Neural cell (in vitro differentiated cells): ENCODE measurements around the gene VPS13C. TPM values are rescaled to one million over a fixed set of nuclear protein-coding genes. Genes with fewer than 3 reads are reported as not detected.

Experiments
- H2AFZ ChIP-seq: fragments of 200-600, 300-800 bp; sonication (generic), shearing (Covaris generic); 2 replicates; pipeline ENCODE4 v1.6.0; 2014; ENCODE audit warnings: low read depth, mild to moderate bottlenecking, antibody characterized with exemption, low read length, moderate library complexity
- H3F3A ChIP-seq: fragments of 200-600 bp; shearing (Covaris generic); 2 replicates; pipeline ENCODE4 v1.6.1; 2016; ENCODE audit warnings: mild to moderate bottlenecking, moderate library complexity, mixed read lengths, antibody characterized with exemption, low read length; ENCODE audit not compliant: insufficient read depth, poor library complexity, severe bottlenecking
- H3K27ac ChIP-seq: fragments of 200-600, 300-800 bp; sonication (generic), shearing (Covaris generic); 2 replicates; pipeline ENCODE4 v1.5.1; 2014; ENCODE audit warnings: mild to moderate bottlenecking, low read length, moderate library complexity
- H3K27me3 ChIP-seq: fragments of 300-800, 200-600 bp; sonication (generic), shearing (Covaris generic); 2 replicates; pipeline ENCODE4 v1.6.0; 2014; ENCODE audit warnings: mild to moderate bottlenecking, low read depth, low read length, moderate library complexity; ENCODE audit not compliant: insufficient read depth
- H3K36me3 ChIP-seq: fragments of 300-800, 200-600 bp; sonication (generic), shearing (Covaris generic); 2 replicates; pipeline ENCODE4 v1.5.1; 2014; ENCODE audit warnings: mild to moderate bottlenecking, antibody characterized with exemption, low read length, moderate library complexity; ENCODE audit not compliant: insufficient read depth
- H3K4me2 ChIP-seq: fragments of 300-800, 200-600 bp; sonication (generic), shearing (Covaris generic); 2 replicates; pipeline ENCODE4 v1.6.0; 2014; ENCODE audit warnings: mild to moderate bottlenecking, low read length
- H3K4me3 ChIP-seq: fragments of 300-800, 200-600 bp; sonication (generic), shearing (Covaris generic); 2 replicates; pipeline ENCODE4 v1.5.1; 2014; ENCODE audit warnings: mild to moderate bottlenecking, low read length, moderate library complexity
- H3K79me2 ChIP-seq: fragments of 200-600 bp; shearing (Covaris generic); replicated peaks from 2 replicates; pipeline ENCODE4 v1.6.0; 2014; ENCODE audit warnings: mild to moderate bottlenecking, low read length, moderate library complexity; ENCODE audit not compliant: insufficient read depth
- H3K9ac ChIP-seq: fragments of 300-800, 200-600 bp; sonication (generic), shearing (Covaris generic); 2 replicates; pipeline ENCODE4 v1.6.1; 2016; ENCODE audit warnings: mild to moderate bottlenecking, low read length, mixed read lengths
- H3K9me2 ChIP-seq: fragments of 200-600 bp; shearing (Covaris generic); 2 replicates; pipeline ENCODE4 v1.6.1; 2016; ENCODE audit warnings: mild to moderate bottlenecking, low read length, mixed read lengths; ENCODE audit not compliant: insufficient read depth
- H3K9me3 ChIP-seq: fragments of 200-600, 300-800 bp; sonication (generic), shearing (Covaris generic); 2 replicates; pipeline ENCODE4 v1.6.1; 2016; ENCODE audit warnings: mild to moderate bottlenecking, mixed run types, low read length, moderate library complexity, mixed read lengths
- H4K20me1 ChIP-seq: fragments of 200-600 bp; shearing (Covaris generic); 2 replicates; pipeline ENCODE4 v1.6.1; 2016; ENCODE audit warnings: mild to moderate bottlenecking, mixed run types; ENCODE audit not compliant: insufficient read depth
- CTCF ChIP-seq: fragments of 450-650 bp; IDR thresholded peaks from 2 replicates; pipeline ENCODE4 v1.5.1; 2014; ENCODE audit warnings: antibody characterized with exemption, mild to moderate bottlenecking, moderate library complexity; ENCODE audit not compliant: poor library complexity, severe bottlenecking
- EP300 ChIP-seq: fragments of 450-650 bp; conservative IDR thresholded peaks from 2 replicates; pipeline ENCODE4 v1.6.1; 2014; ENCODE audit warnings: antibody characterized with exemption, mild to moderate bottlenecking, moderate library complexity; ENCODE audit not compliant: poor library complexity, severe bottlenecking
- EZH2 ChIP-seq: fragments of 200-600, 300-800 bp; shearing (Covaris generic), sonication (generic); IDR thresholded peaks from 2 replicates; pipeline ENCODE4 v1.6.1; 2014; ENCODE audit warnings: antibody characterized with exemption, low read length, borderline replicate concordance, mild to moderate bottlenecking; ENCODE audit not compliant: insufficient read depth, poor library complexity, severe bottlenecking
- MXI1 ChIP-seq: fragments of 450-650 bp; conservative IDR thresholded peaks from 2 replicates; pipeline ENCODE4 v1.6.1; 2014; ENCODE audit warnings: antibody characterized with exemption, mild to moderate bottlenecking; ENCODE audit not compliant: poor library complexity, severe bottlenecking
- POLR2AphosphoS5 ChIP-seq: IDR thresholded peaks from 2 replicates; pipeline ENCODE4 v1.6.1; 2012
- RAD21 ChIP-seq: fragments of 450-650 bp; conservative IDR thresholded peaks from 2 replicates; pipeline ENCODE4 v1.6.1; 2014; ENCODE audit warnings: antibody characterized with exemption, mild to moderate bottlenecking, moderate library complexity
- REST ChIP-seq: IDR thresholded peaks from 2 replicates; pipeline ENCODE4 v1.6.1; 2012; ENCODE audit warnings: borderline replicate concordance
- SMC3 ChIP-seq: fragments of 450-650 bp; conservative IDR thresholded peaks from 2 replicates; pipeline ENCODE4 v1.6.1; 2014; ENCODE audit warnings: antibody characterized with exemption, mild to moderate bottlenecking, moderate library complexity; ENCODE audit not compliant: poor library complexity
- TAF1 ChIP-seq: IDR thresholded peaks from 2 replicates; pipeline ENCODE4 v1.6.1; 2012; ENCODE audit warnings: low read depth
- polyA plus RNA-seq: library from polyadenylated mRNA; depleted of rRNA; stranded (reverse); fragments of >200 nt; gene quantifications from 2 replicates; pipeline ENCODE4 v1.2.3, GENCODE V29; 2014

The VPS13C gene
- polyA plus RNA-seq, 1 donor from 2014 or later: 92.6 TPM

GRCh38 chr15:62060896-62061280, 641 bp upstream of the VPS13C start:
- Histone ChIP-seq H4K20me1 (no peaks in the 10 kb centered on the region), H3K9me2 (no peaks in the 10 kb centered on the region), H3K9me3 (no peaks in the 10 kb centered on the region), H3K79me2 (peaks cover 22% of the 10 kb centered on the region), H3K4me2 (peak overlapping the region; percentile 74), H3K4me3 (peak overlapping the region; percentile 77), H3F3A (no peaks in the 10 kb centered on the region), H3K9ac (peak overlapping the region; percentile 70), H3K36me3 (no peaks in the 10 kb centered on the region), H2AFZ (peak overlapping the region; percentile 75), H3K27me3 (peaks cover 42% of the 10 kb centered on the region), H3K27ac (peak overlapping the region; percentile 28)
- TF ChIP-seq EP300 (no peak), SMC3 (no peak), RAD21 (no peak), POLR2AphosphoS5 (no peak), MXI1 (no peak), EZH2 (no peak), CTCF (no peak), TAF1 (no peak), REST (no peak)

GRCh38 chr15:62059816-62060112, 483 bp downstream of the VPS13C start:
- no peaks in the 10 kb centered on the region for H3K9me3 ChIP-seq
- peak overlapping the region; percentile 85 for H3K4me2 ChIP-seq
- TF ChIP-seq MXI1: peak; percentile 67
- no peak for TF ChIP-seq TAF1
- no peak for TF ChIP-seq POLR2AphosphoS5
- no peak for TF ChIP-seq RAD21
- no peak for TF ChIP-seq EP300
- H2AFZ ChIP-seq: peak overlapping the region; percentile 27
- peaks cover 31% of the 10 kb centered on the region for H3K27me3 ChIP-seq
- peaks cover 22% of the 10 kb centered on the region for H3K79me2 ChIP-seq
- H3K4me3 ChIP-seq: peak overlapping the region; percentile 77
- H4K20me1 ChIP-seq: no peaks in the 10 kb centered on the region
- no peaks in the 10 kb centered on the region for H3F3A ChIP-seq
- peak overlapping the region; percentile 47 for H3K27ac ChIP-seq
- H3K9me2 ChIP-seq: no peaks in the 10 kb centered on the region
- no peaks in the 10 kb centered on the region for H3K36me3 ChIP-seq
- peak overlapping the region; percentile 70 for H3K9ac ChIP-seq

GRCh38 chr15:62059108-62059815, 985 bp downstream of the VPS13C start:
- H3F3A ChIP-seq: no peaks in the 10 kb centered on the region
- no peaks in the 10 kb centered on the region for H3K9me3 ChIP-seq
- peaks cover 22% of the 10 kb centered on the region for H3K79me2 ChIP-seq
- peaks cover 26% of the 10 kb centered on the region for H3K27me3 ChIP-seq
- H3K4me3 ChIP-seq: peak overlapping the region; percentile 77
- H3K27ac ChIP-seq: peak overlapping the region; percentile 47
- H4K20me1 ChIP-seq: no peaks in the 10 kb centered on the region
- peak overlapping the region; percentile 85 for H3K4me2 ChIP-seq
- H2AFZ ChIP-seq: peak overlapping the region; percentile 27
- no peaks in the 10 kb centered on the region for H3K9me2 ChIP-seq
- peak overlapping the region; percentile 70 for H3K9ac ChIP-seq
- TF ChIP-seq TAF1: no peak
- no peak for TF ChIP-seq EP300
- no peak for TF ChIP-seq MXI1
- TF ChIP-seq CTCF: no peak
- TF ChIP-seq RAD21: no peak
- TF ChIP-seq EZH2: no peak
- TF ChIP-seq POLR2AphosphoS5: no peak
- no peak for TF ChIP-seq SMC3
- no peak for TF ChIP-seq REST
- no peaks in the 10 kb centered on the region for H3K36me3 ChIP-seq
